Effector CD4-positive, alpha-beta T cell (primary cell): Measurements from ENCODE around the gene TMEM260.
"Not testable (repeated sequence)": the region's sequence is repeated elsewhere in the genome, so short reads cannot be mapped to it uniquely, and the experiment has no call there.

Experiments
- DNase-seq: peaks from one replicate; pipeline ENCODE4 v3.0.0-alpha.2; 2020

Gene TMEM260

DNA sequence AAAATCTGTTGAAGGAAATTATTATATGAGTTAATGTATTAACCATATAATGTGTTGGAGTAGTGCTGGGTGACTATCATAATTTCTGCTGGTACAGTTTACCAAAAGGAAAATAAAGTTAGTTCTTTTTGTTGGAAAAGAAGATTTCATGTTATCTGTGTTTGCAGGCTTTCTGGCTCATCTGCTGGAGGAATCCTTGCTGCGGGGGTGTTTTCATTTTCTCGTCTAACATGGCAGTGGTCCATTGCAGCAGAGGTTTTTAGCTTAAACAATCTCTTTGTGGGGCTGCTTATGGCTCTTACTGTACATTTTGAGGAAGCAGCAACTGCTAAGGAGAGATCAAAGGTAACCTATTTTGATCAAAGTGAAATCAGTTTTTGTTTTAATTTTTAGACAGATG, 24.1 kb downstream of the TMEM260 start:
- DNase-seq = no peak

DNA sequence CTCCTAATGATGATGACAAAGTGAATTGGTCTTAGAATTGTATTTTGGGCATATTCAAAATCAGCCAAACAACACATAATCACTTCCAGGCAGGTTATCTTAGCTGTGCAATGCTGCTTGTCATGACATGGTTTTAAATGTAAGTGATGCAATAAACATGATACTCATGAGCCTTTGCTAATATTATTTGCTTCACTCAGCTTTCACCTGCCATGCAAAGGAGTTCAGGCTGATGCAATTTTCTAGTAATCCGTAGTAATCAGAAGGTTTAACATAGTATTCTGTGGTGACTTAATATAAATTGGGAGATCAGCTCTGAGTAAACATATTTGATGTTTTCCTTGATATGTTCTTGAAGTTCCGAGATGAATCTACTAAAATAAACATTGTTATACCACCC, 29.1 kb downstream of the TMEM260 start:
- DNase-seq = no peak

DNA sequence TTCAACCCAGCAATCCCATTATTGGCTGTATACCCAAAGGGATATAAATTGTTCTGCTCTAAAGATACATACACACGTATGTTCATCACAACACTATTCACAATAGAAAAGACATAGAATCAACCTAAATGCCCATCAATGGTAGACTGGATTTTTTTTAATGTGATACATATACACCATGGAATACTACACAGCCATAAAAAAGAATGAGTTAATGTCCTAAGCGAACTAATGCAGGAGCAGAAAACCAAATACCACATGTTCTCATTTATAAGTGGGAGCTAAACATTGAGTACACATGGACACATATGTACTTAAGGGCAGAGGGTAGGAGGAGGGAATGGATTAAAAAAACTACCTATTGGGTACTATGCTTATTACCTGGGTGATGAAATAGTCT, 32.1 kb downstream of the TMEM260 start:
- DNase-seq = not testable (repeated sequence)

DNA sequence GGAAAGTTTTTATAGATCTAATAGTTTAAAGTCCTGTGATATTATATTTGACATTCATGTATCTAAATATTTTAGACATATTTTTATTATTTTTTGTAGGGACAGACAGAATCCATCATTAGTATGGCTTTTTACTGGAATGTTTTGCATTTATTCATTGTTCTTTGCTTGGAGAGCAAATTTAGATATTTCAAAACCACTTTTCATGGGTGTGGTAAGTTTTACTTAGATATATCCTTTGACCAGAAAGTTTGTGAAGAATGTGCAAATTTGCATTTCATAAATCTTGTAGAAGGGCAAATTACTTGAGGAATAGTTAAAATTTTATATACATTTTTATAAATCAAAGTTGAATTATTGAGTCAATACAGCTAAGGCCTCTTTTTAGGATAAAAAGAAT, 37.5 kb downstream of the TMEM260 start:
- DNase-seq = no peak

DNA sequence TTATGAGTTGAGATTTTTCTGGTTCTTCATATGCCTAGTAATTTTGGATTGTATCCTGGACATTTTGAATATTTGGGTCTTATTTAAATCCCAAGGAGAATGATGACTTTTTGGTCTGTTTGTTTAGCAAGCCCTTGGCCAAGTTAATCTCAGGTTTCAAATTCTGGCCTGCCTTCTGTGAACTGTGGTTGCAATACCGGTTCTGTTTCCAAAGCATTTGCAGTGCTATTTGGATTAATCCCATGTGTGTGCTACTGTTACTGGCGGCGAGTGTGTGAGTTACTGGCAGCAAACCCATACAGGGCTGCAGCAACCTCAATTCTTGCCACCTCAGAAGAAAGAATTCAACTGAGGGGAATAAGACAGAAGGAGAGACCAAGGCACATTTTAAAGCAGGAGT, 51.1 kb downstream of the TMEM260 start:
- DNase-seq = no peak

DNA sequence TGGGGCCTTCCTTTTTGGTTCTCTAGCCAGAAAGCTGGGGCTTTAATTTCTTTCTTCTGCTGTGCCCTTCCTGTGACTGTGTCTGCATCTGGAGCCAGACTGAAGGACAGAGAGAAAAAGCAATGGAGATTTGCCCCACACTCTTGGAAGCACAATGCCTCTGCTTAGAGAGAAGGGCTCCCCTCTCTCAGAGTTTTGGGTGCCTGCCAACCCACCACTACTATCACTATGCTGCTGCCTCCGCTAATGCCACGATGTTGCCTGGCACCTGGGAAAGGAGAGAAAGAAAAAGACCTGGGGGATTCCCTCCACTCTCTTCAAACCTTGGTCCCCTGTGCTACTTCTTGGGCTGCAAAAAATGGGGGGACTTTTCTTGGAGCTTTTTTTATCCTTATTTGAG, 52.6 kb downstream of the TMEM260 start:
- no peak for DNase-seq

DNA sequence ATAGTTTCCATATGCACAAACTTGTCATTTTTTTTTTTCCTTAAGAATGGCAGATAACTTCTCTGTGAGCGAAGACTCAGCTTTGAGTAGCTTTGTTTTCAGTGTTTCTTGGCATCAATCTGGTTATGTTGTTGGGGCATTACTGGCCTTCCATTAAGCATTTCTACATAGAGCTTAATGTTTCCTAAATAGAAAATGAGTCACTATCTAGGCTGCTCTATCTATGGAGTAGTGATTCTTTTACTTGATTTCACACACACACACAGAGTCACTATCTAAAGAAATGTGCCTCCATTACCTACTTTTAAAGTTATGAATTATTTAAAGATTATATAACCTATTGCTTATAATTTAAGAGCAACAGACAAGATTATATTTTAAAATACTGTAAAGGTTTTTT, 53.9 kb downstream of the TMEM260 start:
- no peak for DNase-seq

DNA sequence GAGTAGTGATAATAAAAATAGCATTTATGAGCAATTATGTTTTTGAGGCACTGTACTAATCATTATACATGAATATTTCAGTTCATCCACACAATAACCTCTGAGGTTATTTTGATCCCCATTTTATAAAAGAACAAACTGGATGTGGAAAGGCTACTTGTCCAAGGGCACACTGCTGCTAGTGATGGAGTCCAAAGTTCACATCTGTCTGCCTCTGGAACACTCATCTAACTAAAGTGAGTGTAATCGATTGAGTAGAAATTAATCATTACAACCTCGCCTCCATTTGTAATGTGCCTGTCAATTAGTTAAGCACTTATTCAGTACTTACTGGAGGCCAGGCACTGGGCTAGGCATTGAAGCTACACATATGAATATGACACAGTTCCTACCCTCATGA, 55.4 kb downstream of the TMEM260 start:
- DNase-seq = no peak

DNA sequence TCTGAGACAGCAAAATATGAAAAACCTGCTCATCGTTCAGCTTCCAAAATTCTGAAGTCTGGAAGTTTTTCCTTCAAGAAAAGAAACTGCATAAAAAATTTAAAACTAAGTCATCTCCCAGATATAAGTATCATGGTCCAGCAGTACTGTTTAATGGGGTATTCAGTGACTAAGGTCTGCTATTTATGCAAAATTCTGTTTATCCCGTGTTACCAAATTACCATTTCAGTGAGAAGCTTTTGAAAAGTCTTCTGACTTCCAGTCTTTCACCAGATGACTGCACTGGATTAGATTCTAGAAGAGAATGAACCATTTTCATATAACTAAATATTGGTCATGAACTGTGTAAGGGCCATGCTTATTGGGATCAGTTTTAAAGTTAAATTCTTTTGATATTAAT, 67.9 kb downstream of the TMEM260 start:
- no peak for DNase-seq

DNA sequence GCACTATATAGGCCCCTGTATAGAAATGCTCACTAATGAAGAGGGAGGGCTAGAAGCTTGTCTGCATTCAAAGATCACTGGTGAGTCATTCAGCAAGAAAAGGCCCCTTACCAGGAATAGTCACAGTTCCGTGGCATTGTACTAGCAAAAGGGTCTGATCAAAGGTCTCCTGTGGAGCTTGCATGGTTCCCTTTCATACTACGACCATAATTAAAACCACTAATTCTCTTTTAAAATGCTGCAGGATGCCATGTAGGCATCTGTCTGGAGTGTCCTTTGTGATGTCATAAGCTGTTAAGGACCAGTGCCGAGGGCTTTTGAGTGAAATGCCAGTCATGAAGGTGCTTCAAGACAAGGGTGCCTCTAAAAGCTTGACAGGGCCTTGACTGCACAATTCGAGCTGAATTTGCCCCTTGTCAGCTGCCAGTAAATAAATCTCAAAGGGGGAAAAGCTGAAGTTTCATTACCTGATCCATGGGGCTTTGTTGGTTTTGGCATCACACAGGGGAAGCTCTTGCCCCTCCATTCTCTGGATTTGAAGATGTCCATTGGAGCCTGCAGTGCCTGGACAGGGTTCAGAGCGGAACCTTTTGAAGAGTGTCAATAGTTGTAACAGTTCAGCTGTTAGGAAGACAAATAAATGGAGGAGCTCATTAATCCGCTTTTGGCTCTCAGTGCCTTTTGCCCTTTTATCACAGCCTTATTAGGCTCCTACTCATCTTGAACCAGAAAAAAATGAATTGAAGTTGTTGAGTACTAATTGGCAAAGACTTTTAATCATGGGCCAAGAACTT, 69.1 kb downstream of the TMEM260 start:
- DNase-seq = no peak

DNA sequence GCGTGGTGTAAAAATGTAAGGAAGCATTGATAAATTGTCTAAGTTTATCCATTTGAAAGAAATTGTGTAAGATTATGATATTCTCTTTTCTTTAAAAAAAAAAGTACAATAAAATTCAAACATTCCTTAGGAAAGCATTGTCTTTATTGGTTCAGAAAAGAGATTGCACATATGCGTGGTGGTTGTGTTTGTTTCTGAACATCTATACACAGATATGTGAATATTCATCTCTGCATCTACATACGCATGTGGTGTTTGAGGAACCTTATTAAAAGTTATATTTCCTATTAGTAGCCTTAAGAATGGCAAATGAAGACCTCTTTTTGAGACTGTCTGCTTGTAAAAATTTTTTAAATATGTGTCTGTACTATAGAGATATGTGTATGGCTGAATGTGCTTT, 69.8 kb downstream of the TMEM260 start:
- DNase-seq = no peak

DNA sequence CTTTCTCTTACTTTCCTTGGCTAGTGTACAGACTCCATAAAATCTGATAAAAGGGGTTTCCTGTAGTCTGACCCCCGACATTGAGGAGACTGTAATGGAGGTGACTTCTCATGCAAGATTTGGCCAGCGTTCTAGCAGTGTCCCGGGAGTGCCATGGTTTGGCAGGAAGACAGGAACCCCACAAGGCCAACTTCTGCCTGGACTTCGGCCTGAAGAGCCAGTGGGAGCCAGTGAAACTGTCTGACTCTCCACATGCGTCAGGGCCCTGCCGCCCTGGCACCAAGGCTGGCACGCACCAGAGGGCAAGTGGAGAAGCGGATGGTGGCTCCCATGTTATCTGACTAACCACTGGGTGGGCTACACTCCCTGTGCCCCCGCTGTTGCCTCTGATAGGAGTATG, 70.5 kb downstream of the TMEM260 start:
- DNase-seq = no peak

DNA sequence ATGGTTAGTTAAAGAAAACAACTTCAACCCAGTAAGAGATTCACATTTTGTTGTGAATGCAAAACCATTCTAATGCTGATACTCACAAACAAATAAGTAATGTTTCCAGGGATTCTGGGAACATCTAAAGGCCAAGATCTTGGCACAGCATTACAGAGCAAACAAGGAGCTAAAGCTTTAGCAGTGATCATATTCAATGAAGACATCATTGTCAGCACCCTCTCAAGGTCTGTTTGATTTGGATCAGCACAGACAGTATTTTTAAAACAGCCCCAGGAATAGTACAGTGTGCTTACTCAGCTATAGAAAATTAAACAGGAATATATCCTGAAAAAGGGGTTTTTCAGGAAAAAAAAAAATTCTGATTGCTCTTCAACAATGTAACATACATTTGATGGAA, 71.4 kb downstream of the TMEM260 start:
- DNase-seq = no peak

DNA sequence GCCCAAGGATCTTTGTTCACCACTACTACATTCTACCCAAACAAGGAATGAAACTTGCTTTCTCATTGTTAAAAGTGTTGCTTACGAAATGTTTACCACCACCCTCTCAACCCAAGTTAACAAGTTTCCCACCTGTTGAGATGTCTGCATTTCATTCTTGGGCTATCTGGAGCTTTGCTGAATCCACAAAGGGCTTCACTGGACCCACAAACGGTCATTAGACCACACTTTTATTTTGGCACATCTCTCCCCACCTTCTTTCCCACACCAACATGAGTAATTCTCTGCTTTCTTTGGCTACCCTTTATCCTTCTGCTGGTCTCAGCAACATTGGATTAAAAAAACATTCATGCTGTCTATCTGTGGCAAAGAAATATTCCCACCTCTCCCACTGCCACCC, 78.0 kb downstream of the TMEM260 start:
- no peak for DNase-seq

DNA sequence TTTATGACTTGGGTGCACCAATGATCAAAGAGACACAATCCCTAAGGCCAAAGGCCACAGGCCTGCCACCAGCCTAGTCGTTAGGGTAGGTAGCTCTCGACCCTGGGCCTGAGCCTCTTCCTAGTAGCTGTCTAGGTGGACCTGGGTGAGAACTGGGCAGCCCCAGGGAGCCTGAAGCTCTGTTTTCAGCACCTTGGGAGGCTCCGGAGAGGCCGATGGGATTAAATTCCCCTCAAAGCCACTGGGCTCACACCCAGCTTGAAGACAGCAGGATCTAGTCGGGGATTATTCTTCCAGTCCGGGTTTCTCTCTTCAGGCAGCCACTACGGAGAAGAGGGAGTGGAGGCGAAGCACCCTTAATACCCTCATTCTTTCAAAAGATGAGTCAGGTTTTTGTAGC, 79.8 kb downstream of the TMEM260 start:
- no peak for DNase-seq

DNA sequence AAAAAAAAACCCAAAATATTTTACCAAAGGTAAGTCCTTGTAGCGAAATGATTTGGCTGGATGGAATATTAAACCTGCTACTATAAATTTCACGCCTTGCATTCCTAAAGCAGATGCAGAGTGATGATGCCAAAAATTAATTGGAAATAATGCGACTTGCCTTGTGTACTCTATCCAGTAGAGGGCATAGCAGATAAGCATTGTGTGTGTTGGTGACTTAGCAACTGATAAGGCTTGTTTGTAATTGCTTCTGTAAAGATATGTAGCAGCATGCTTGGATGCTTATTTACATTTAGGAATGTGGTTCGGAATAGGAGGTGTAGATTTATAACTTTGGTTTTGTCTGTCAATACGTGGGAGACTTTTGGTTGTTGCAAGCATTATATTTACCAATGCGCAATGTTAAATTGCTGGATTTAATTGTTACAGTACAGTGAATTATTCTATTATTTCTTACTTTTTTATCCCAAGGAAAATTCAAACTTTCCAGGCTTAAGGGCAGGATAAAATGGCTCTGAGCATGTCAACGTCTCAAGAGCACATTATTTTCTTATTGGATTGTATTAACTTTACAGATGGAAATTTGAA, 80.5 kb downstream of the TMEM260 start:
- no peak for DNase-seq

DNA sequence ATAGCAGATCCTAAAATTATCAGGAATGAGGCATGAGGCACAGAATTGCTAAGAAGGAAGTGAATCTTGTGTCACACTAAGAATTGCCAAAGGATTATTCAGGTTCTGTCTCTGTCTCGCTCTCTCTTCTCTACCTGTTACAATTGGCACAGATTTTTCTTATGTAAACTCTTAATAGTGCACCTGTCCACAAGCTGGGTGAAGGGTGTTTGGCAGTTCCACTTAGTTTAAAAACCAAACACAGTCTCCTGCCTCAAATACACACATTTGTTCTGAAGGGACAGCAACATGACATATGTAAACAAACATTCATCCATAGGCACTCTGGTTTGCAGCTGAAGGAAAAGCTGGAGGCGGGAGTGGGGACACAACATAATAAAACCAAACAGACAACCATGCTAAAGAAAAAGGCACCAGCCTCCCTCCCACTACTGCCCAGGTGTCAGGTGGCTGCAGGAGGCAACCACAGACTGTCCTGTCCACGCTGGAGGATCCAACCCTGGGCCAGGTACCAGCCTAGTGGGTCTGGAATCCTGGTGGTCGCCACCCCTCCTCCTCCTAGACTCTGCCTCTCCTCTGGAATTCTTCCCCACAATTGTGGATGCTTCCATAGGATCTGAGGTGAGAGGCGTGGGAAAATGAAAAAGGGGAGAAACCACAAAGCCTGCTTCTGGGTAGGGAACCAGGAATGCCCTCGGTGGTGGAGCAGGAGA, 81.2 kb downstream of the TMEM260 start:
- DNase-seq = no peak

DNA sequence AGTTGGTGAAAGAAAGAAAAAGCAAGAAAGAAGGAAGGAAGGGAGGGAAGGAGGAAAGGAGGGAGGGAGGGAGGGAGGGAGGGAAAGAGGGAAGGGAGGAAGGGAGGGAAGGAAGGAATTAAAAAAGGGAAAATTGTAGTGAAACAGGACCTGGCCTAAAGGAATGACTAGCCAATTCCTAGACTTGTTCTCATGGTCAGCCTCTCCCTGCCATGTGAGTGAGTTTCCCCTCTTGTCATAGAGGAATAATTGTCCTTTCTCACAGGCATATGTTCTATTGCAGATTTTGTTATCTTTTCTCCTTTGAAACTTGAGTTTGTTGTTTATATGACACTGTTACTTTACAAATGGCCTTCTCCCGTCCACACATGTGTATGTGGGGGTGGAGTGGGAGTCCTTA, 81.9 kb downstream of the TMEM260 start:
- no peak for DNase-seq

DNA sequence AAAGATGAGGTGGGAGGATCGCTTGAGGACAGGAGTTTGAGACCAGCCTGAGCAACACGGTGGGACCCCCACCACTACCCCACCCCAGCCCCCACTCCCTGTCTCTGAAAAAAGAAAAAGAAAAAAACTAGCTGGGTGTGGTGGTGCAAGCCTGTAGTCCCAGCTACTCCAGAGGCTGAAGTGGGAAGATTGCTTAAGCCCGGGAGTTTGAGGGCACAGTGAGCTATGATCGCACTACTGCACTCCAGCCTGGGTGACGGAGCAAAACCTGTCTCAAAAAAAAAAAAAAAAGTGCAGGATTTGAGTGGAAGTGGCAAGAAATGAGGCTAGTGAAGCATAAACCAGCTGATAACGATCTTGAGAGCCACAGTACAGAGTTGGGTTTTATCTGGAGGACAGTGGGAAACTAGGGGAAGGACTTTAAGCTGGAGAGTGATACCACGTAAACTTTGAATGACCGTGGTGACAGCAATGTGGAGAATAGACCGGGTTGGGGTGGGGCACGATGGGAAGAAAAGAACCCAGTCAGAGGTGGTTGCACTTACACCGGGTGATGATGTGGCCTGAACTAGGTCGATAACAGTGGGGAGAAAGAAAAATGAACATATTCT, 85.3 kb downstream of the TMEM260 start:
- no peak for DNase-seq

DNA sequence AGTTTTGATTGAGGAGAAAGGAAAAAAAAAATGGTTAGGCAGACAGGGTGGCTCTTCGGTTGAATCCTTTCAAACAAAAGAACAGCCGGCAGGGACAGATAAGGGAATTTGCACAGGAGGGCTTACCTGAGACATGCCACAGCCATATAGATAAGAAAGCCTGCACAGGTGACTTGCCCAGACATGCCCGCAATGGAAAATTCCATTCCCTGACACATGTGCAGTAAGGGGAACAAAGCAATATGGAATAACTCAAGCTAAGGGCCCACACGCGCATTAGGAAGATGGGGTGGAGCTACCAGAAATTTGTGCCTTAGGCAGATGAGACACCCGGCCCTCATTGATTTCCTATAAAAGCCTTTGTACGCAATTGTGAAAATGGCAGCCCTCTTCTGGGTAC, 86.7 kb downstream of the TMEM260 start:
- no peak for DNase-seq

DNA sequence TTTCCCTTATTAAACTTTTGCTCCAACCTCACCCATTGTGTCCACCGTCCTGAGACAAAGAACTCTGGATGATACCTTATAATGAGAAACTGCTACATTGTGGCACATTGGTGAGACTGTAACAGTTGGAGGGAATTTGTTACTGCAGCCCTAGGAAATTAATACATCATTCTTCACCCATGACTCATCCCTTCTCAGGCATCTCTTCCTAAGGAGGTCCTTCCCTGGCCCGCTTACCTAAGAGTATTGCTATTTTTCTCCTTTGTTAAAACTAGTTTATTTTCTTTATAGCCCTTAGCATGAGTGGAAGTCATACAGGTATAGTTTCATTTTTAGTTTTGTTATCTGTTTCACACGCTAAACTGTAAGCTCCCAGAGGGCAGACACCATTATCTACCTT, 87.1 kb downstream of the TMEM260 start:
- no peak for DNase-seq

DNA sequence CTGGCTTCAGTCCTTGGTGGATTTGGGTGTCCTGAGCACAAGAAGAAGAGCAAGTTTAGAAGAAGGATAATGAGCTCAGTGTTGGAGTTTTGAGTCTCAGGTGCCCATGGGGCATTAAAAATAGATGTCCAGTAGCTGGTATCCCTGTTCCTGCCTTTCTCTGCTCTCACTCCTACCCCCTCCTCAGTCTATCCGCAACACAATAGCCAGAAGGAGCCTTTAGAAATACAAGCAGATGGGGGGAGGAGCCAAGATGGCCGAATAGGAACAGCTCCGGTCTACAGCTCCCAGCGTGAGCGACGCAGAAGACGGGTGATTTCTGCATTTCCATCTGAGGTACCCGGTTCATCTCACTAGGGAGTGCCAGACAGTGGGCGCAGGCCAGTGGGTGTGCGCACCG, 87.7 kb downstream of the TMEM260 start:
- DNase-seq = not testable (repeated sequence)

DNA sequence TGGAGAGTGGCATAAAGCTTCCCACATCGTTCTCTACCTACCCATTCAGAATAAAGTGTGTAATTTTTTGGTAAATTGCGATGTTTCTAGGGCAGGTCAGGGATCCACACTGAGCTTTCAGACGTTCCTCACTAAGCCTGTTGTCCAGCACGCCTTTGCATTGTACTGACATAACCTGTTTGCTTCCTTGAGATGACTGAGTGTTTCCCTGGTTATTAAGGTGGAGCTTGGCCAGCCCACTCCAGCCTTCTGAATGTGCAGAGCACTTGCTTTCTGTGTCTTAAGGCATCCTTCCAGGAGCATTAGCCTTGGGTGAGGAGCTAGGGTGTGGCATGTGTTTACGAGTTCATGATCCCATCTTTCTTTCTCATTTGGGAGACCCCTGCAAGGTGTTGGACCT, 96.4 kb downstream of the TMEM260 start:
- DNase-seq = no peak

DNA sequence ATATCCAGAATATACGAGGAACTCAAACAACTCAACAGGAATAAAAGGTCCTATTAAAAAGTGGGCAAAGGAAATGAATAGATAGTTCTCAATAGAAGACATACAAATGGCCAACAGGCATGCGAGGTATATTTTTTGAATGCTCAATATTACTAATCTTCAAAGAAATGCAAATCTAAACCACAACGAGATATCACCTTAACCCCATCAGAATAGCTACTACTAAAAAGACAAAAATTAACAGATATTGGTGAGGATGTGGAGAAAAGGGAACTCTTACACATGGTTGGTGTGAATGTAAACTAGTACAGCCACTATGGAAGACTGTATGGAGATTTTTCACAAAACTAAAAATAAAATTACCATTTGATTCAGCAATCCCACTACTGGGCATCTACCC, 99.2 kb downstream of the TMEM260 start:
- DNase-seq = no peak
